GM18526 (cell line): ENCODE measurements around the gene DZIP3.

Source experiments
- POLR2A ChIP-seq: IDR thresholded peaks from 3 replicates; pipeline ENCODE4 v1.6.1; 2011; ENCODE audit not compliant: insufficient read length; ENCODE audit errors: extremely low read depth

The DZIP3 gene

DNA sequence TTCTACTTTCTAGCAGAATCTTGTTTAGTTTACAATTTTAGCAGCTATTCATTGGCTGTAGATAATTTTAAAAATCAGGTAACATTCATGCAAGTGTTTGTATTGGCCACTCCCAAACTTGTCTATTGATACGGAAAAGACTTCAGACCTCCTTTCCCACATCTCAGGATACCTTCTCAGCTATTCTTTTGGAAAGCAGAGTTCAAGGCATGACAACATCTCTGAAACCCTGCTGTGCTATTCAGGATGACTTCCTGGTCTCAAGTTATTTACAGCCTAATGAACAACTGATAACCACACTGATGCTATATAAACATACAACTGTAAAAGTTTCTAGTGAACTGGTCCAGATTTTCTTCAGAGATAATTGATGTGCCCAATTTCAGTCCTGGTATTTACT is 55.8 kb downstream of the DZIP3 start:
- TF ChIP-seq POLR2A, result no peak

DNA sequence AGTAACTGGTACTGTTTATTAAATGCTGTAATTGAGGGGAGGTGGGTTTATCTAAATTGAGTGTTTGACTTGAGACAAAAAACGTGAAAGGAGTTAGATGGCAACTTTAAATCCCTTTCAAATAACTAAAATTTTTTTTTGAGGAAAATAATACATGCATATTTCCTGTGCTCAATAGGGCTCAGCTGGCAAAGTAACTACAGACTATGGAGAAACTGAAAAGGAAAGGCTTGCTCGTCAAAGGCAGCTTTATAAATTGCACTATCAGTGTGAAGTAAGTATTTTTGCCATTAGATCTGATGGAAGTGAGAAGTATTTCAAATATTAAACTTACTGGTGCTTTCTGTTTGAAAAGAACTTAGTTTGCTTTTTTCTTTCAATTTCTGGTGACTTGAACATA is 72.2 kb downstream of the DZIP3 start:
- no peak for TF ChIP-seq POLR2A

DNA sequence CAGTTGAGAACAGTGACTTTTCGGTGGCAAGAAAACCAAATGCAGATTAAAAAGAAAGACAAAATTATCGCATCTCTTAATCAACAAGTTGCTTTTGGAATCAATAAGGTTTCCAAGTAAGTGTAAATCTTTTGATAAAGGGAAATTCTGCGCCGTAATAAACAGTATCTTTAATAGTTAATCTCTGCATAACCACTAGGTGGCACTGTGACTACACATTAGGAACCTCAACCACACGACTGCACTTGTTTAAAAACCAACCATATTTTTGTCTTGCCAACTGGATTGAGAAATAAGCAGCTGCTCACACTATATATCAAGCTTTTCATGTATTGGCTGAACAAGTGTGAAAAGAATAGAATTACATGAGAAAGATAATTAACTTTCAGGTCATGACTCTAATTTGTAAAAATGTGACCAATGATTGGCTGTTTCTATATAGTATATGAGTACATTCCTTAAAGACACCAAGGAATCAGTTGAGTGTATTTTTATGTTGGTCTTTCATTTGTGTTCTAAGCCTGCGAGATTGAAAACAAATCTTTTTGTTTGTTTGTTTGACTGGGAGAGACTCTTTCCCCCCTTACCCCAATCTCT is 72.7 kb downstream of the DZIP3 start:
- no peak for TF ChIP-seq POLR2A

DNA sequence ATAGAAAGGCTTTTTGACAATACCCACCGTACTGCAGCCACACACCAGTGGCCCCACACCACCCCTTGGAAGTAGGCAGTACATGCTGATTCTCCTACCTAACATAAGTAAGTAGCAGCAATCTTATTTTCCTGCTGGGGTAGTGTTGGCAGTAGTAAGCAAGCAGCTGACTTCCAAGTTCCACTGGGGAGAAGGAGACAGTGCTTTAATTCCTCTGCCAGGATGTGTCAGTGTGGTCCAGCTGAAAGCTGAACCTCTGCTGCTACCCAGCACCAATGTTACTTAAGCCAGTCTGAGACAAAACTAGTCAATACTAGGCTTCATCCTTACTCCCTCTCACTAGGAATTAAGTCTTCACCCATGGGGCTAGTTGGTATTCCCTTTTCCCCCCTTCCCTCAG is 74.7 kb downstream of the DZIP3 start:
- TF ChIP-seq POLR2A, result no peak

DNA sequence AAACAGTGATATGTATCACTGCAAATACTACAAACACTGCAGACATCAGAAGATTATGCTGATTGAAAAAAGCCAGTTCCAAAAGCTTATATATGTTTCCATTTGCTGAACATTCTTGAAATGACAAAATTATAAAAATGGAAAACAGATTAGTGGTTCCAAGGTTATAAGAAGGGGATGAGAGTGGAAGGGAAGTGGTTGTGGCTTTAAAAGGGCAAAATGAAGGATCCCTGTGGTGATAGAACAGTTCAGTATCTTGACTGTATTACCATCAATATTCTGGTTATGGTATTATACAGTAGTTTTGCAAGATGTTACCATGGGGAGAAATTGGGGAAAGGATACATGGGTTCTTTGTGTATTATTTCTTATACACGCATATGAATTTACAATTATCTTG is 77.8 kb downstream of the DZIP3 start:
- no peak for TF ChIP-seq POLR2A

DNA sequence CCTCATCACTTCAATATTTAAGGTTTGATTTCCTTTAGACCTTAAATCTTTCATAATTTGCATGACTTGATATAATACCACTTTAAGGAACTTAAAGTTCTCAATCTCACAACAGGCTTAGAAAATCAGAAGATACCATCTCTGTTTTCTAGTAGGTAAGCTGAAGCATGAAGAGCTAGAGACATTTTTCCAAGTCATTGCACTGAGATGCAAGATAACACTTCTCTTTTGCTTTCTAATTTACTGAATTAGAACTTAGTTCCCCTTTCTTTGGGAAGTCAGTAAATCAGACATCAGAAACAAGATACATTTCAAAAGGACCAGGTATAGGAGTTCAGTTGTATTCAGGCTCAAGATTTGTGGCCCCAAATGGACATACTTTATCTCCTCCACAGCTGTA is 79.7 kb downstream of the DZIP3 start:
- TF ChIP-seq POLR2A, result no peak

DNA sequence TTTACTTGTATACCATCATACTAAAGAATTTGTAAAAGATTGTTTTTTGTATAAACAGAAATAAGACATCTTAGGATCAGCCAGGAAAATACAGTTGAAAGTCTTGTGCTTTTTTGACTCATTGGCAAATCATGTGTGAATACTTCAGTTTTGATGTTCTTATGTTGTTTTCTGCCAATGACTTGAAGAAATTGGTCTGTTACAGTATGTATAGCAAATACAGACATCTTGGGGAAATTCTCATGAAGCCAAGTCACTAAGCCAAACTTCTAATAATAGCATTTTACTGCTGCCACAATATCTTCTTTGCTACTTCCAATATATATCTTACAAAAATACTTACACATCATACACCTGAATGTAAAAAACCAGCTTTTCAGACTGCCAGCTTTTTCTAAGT is 83.2 kb downstream of the DZIP3 start:
- TF ChIP-seq POLR2A, result no peak

DNA sequence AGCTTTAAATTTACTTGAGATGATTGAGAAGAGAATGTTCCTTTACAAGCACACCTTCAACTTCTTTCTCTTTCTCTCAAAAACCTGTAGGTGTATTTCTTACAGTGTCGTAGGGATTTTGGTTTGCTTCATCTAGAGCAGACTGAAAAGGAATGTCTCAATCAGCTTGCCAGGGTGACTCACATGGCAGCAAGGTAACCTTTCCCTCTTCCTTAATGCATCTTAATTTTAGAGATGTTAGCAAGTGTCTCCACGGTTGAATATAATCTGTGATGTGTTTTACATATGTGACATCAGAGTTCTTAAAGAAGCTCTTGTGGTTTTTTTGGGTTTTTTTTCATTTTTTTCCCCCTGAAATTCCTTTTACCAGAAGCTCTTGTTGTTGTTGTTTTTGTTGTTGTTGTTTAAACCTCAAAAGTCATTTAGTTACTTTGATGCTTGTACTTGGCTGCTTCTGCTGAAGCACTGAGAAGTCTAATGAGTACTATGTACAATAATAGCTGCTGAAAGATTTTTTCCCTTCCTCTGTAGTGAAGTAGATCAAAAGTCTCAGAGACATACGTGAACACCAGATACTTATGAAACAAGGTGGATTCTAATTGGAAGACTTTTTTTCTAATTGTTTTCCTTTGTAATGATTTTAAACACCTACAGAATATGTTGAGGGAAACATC is 84.6 kb downstream of the DZIP3 start:
- no peak for TF ChIP-seq POLR2A

DNA sequence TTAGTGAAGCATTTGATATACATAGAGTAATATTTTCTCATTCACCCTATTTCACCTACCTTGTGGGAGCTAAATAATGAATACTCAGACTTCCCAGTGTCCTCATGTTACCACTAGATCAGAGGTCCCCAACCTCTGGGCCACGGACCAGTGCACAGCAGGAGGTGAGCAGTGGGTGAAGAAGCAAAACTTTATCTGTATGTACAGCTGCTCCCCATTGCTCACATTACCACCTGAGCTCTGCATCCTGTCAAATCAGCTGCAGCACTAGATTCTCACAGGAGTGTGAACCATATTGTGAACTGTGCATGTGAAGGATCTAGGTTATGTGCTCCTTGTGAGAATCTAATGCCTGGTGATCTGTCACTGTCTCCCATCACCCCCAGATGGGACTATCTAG is 88.3 kb downstream of the DZIP3 start:
- TF ChIP-seq POLR2A, result no peak

DNA sequence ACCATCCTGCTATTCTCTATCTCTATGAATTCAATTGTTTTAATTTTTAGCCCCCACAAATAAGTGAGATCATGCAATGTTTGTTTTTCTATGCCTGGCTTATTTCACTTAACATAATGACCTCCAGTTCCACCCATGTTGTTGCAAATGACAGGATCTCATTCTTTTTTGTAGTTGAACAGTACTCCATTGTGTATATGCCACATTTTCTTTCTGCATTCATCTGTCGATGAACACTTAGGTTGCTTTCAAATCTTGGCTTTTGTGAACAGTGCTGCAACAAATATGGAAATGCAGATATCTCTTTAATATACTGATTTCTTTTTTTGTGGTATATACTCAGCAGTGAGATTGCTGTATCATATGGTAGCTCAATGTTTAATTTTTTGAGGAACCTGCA is 108.9 kb downstream of the DZIP3 start:
- TF ChIP-seq POLR2A, result no peak

DNA sequence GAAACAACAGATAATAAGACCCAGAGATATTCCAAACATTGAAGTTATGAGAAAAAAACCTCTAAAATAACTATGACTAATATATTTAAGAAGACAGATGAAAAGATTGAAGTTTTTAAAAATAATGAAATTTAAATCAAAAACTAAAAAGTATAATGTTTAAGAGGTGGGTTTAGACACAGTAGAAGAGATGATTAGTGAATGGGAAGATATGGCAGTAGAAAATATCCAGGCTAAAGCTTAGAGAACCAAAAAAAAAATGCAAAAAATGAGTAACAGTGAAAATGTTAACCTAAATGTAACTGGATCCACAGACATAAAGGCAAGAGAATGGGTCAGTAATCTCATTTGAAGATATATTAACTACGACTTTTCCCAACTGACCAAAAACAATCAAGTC is 115.5 kb downstream of the DZIP3 start:
- no peak for TF ChIP-seq POLR2A

DNA sequence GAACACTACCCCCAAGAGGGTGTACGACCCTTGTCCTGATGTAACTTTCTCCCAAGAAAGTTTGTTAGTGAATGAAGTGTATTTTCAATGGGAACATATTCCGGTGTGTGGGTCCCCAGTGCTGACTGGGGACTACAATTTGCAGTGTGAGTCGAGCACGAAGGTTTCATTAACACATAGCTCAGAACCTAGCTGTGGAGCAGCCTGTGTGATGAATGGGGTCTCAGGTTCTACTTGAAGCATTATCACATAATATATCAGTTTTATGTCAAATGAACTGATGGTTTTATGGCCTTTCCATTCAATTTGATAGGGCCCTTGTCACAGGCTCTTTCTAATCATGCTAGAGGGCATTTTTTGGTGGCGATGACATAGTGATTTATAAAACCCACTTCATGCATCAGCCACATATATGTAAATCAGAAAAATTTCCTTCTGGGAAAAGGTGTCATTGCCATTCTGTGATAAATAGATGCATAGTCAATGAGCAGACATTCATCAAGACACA is 123.5 kb downstream of the DZIP3 start:
- no peak for TF ChIP-seq POLR2A

DNA sequence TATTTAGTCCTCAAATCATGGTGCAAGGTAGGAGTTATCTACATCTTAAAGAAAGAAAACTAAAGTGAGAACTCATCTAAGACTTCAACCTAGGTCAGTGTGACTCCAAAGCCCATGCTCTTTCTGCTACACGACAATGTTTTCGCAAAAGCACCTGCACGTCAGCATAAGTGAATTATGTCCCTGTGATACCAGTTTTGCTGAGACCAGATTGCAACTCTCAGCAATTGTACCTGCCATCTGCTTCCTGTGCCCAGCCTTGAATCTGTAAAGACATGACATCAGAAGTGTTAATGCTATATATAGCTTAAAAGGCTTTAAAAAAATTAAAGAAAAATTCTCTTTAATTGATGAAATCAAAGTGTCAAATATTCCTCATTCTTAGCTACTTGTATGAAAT is 124.3 kb downstream of the DZIP3 start:
- TF ChIP-seq POLR2A, result no peak

DNA sequence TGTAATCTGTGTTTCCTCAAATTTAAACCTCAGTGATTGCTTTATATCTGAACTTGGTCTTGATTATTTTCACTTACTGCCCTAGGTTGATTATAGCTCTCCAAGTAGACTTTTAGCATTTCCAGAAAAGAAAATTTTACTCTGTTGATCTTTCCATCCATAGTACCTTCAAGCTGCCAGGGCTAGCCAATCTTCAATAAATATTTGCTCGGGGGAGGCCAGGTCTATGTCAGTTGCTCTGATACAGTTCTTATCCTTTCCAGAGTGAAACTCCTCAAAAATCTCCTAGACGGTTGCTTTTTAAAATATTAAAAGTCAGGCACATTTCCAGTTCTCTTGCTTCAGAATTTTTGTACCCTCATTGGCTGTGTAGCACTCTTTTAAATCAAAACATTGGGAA is 128.9 kb downstream of the DZIP3 start:
- TF ChIP-seq POLR2A, result no peak

DNA sequence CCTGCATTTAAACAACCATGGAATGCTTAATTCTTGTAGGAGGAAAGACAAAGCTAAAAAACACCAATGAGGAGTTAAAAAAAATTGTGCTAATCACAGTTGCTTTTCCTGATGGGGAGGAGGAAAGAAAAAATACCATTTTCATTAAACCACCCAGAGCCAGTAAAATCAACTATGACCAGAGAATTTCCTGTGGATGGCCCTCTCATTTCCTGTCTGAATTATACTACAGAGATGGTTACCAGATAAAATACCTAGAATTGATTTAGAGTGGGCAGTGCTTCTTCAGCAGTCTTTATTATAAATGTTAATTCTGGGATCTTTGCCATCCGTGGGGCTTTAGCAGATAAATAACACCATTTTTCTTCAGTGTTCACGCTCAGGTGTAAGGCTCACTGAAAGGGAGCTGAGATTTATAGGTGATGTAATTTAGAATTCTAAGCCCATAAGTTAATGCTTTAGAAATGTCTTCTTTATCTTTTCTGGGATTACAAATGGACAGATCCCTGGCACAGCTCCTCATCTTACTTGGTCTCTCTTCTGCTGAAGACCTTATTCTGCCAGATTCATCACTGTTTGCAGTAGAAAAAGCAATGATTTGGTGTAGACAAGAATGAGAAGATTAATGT is 129.8 kb downstream of the DZIP3 start:
- no peak for TF ChIP-seq POLR2A

DNA sequence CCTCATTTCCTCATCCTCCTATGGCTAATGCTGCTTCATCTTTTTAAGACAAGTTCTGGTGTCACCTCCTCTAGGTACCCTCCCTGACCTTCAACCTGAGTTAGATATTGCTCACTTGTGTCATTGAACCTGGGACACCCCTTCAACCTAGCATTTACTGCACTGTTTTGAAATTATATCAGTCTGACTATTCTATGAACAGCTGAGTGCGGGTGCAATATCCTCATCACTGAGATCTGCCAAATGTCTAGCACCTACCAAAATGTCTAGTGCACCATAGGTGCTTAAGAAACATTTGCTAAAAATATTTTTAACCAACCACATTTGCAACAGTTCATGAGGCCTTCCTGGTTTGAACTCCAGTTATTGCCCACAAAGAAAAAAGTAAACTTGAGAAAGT is 133.2 kb downstream of the DZIP3 start:
- no peak for TF ChIP-seq POLR2A
